Prostate gland (tissue), 2 donors: ENCODE results near the gene TUBB4B. TPM values are rescaled to one million over a fixed set of nuclear protein-coding genes. Genes with fewer than 3 reads are reported as not detected.

ENCODE experiments used
- DNase-seq: peaks from one replicate; pipeline ENCODE4 v3.0.0-alpha.2; 2019; ENCODE audit warnings: low spot score
- H3K27ac ChIP-seq, 2 donors: fragments of 200-600 bp; sonication (generic); 2 replicates each; pipeline ENCODE4 v1.5.1; 2017 to 2019
- H3K27me3 ChIP-seq: fragments of 200-600 bp; sonication (generic); replicated peaks from 2 replicates; pipeline ENCODE4 v1.5.1; 2019; ENCODE audit not compliant: insufficient read depth
- H3K36me3 ChIP-seq, 2 donors: fragments of 200-600 bp; sonication (generic); 1 replicate in 1 of 2; 2 replicates in 1 of 2; pipeline versions ENCODE4 v1.5.1 to v1.8.1; 2017 to 2019
- H3K4me1 ChIP-seq: fragments of 200-600 bp; sonication (generic); replicated peaks from 2 replicates; pipeline ENCODE4 v1.5.1; 2019
- H3K4me3 ChIP-seq, 2 donors: fragments of 200-600 bp; sonication (generic); 2 replicates each; pipeline ENCODE4 v1.5.1; 2017 to 2019
- H3K9me3 ChIP-seq: fragments of 200-600 bp; sonication (generic); 2 replicates; pipeline ENCODE4 v1.5.1; 2017
- CTCF ChIP-seq, 4 experiments: fragments of 200-600 bp in 2 of 4; fragments of 450-650 bp in 2 of 4; sonication (generic) in 2 of 4; IDR thresholded peaks; 1 replicate in 3 of 4; 2 replicates in 1 of 4; pipeline ENCODE4 v1.5.1; 2016 to 2019; ENCODE audit warnings: antibody characterized with exemption in 4 of 4, mild to moderate bottlenecking in 2 of 4, moderate library complexity in 2 of 4
- POLR2A ChIP-seq: fragments of 450-650 bp; IDR thresholded peaks from one replicate; pipeline ENCODE4 v1.6.1; 2016; ENCODE audit warnings: antibody characterized with exemption, mild to moderate bottlenecking
- POLR2AphosphoS5 ChIP-seq: sonication (generic); formaldehyde crosslinking; IDR thresholded peaks from one replicate; pipeline ENCODE4 v1.6.1; 2017; ENCODE audit warnings: antibody characterized with exemption
- WGBS: methylation state at CpG from one replicate; pipeline ENCODE4 v1.1.5; 2018; 5-methylcytosine and 5-hydroxymethylcytosine counted together
- intact Hi-C: fragments of 100-400 bp; cut with DNase I; formaldehyde crosslinking; loops from one replicate; pipeline ENCODE4 v1.14.2; 2022
- total RNA-seq, 2 donors: library from RNA; depleted of rRNA; stranded (reverse); fragments of >200 nt; gene quantifications; one replicate each; pipeline ENCODE4 v1.1.0, GENCODE V29; 2016

Gene TUBB4B
- total RNA-seq, 2 donors from 2014 or later, result 279 to 484 TPM

GRCh38 chr9:137202966-137203365, 38.1 kb upstream of the TUBB4B start:
- Histone ChIP-seq H3K4me3 (no peak overlapping the region), H3K27me3 (no peaks in the 10 kb centered on the region), H3K4me1 (peaks cover 42% of the 10 kb centered on the region), H3K36me3 (no peaks in the 10 kb centered on the region), H3K9me3 (no peaks in the 10 kb centered on the region), H3K27ac (no peak overlapping the region)
- intact Hi-C loops, result no loop called here
- TF ChIP-seq POLR2A (no peak), POLR2AphosphoS5 (no peak), CTCF (IDR thresholded peaks at IDR 0.05) (no peak)
- 81% methylated on average over 8 of the region's 8 CpGs for WGBS
- DNase-seq, result no peak

DNA sequence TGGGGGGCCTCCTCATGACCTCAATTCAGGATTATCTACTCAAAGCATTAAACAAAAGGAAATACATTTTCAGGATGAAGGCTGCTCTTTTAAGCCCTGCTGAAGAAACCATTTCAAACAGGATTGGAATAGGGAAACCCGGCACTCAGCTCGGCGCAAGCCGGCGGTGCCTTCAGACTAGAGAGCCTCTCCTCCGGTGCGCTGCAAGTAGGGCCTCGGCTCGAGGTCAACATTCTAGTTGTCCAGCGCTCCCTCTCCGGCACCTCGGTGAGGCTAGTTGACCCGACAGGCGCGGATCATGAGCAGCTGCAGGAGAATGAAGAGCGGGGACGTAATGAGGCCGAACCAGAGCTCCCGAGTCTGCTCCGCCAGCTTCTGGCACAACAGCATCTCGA, 36.4 kb upstream of the TUBB4B start:
- no peak for DNase-seq
- intact Hi-C loops, result no loop called here
- Histone ChIP-seq H3K9me3 (no peaks in the 10 kb centered on the region), H3K36me3 (no peaks in the 10 kb centered on the region), H3K27me3 (no peaks in the 10 kb centered on the region), H3K27ac (peak overlapping the region; percentile 49 to 72), H3K4me3 (peak overlapping the region; percentile 73 to 75), H3K4me1 (peaks cover 28% of the 10 kb centered on the region)
- no peak for TF ChIP-seq CTCF (IDR thresholded peaks at IDR 0.05)
- TF ChIP-seq POLR2AphosphoS5, result no peak
- no peak for TF ChIP-seq POLR2A
- WGBS, result 17% methylated on average over 21 of the region's 21 CpGs

GRCh38 chr9:137205126-137206069, 35.7 kb upstream of the TUBB4B start, which contains the start of the genes NDOR1 and TMEM203:
Gene NDOR1 (plus strand): TSS chr9:137205700. CDS start chr9:137205778, 78 bp downstream.
Gene TMEM203 (minus strand): TSS chr9:137205648. CDS start chr9:137205414, 234 bp downstream.
- Histone ChIP-seq H3K27ac (peak within 1 kb of the TSS; percentile 49 to 72), H3K4me3 (peak within 1 kb of the TSS; percentile 73 to 75), H3K4me1 (peaks cover 27% of the 10 kb centered on the region), H3K27me3 (no peaks in the 10 kb centered on the region), H3K9me3 (no peaks in the 10 kb centered on the region), H3K36me3 (no peaks in the 10 kb centered on the region)
- peak; percentile 87 for DNase-seq
- TF ChIP-seq POLR2AphosphoS5 (peak; percentile 96), CTCF (IDR thresholded peaks at IDR 0.05) (peak in 1 of 4 experiments; percentile 13), POLR2A (peak; percentile 71)
- under 1% methylated on average over 53 of the region's 98 CpGs for WGBS
- intact Hi-C loops, result no loop called here

GRCh38 chr9:137206602-137207001, 34.5 kb upstream of the TUBB4B start:
- Histone ChIP-seq H3K27ac (no peak overlapping the region), H3K4me3 (peak overlapping the region in 1 of 2 donors; percentile 73), H3K4me1 (peaks cover 24% of the 10 kb centered on the region), H3K27me3 (no peaks in the 10 kb centered on the region), H3K9me3 (no peaks in the 10 kb centered on the region), H3K36me3 (no peaks in the 10 kb centered on the region)
- intact Hi-C loops, result no loop called here
- TF ChIP-seq CTCF (IDR thresholded peaks at IDR 0.05), result no peak
- TF ChIP-seq POLR2A, result no peak
- no peak for TF ChIP-seq POLR2AphosphoS5
- WGBS, result 84% methylated on average over 7 of the region's 7 CpGs
- no peak for DNase-seq
